GM18867 (cell line): ENCODE measurements around the gene STUB1.
A peak's percentile ranks its signal among the peaks of the same experiment; 100 is the strongest.

ENCODE experiments used
- ATAC-seq: cut with Tn5 transposase; IDR thresholded peaks from one replicate; pipeline ENCODE4 v1.9.1; 2021; ENCODE audit warnings: mild to moderate bottlenecking, moderate library complexity; ENCODE audit not compliant: unreplicated experiment

The STUB1 gene

GRCh38 chr16:722835-723633 lies 42.8 kb downstream of the STUB1 start:
- ATAC-seq, result no peak

DNA sequence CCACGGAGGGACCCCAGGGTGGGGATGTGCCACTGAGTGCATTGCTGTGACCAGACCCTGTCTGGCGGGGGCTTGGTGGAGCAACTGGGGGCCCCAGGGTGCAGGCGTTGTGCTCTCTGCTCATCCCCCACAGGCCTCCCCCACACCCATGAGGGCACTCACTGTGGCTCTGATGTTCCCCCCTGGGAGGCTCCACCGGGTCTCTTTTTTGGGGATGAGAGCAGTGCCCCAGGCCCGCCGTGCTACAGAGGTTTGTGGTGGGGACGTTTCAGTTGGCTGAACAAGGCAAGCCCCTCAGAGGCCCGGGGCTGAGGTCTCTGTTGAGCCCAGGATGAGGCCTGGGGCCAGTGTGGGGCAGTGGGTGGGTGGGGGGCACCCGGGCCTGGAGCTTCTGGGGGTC lies 43.5 kb downstream of the STUB1 start:
- no peak for ATAC-seq

- no peak for ATAC-seq
Observed at GRCh38 chr16:724188-725040, 44.2 kb downstream of the STUB1 start.

- ATAC-seq, result no peak
Observed at GRCh38 chr16:725041-725376, 44.8 kb downstream of the STUB1 start.

GRCh38 chr16:725463-726187 lies 45.4 kb downstream of the STUB1 start:
- ATAC-seq, result no peak

GRCh38 chr16:726188-726437 lies 45.9 kb downstream of the STUB1 start:
- no peak for ATAC-seq

- peak; percentile 40 for ATAC-seq
Observed at GRCh38 chr16:726438-727290, 46.5 kb downstream of the STUB1 start, which contains the start of the genes CCDC78 and HAGHL. TSS of gene CCDC78 (minus strand) at chr16:726443. CDS start at chr16:726367, 76 bp downstream. TSS of gene HAGHL (plus strand) at chr16:727106. CDS start at chr16:727510, 404 bp downstream.

GRCh38 chr16:727291-727977 lies 47.2 kb downstream of the STUB1 start:
- peak; percentile 10 for ATAC-seq

DNA sequence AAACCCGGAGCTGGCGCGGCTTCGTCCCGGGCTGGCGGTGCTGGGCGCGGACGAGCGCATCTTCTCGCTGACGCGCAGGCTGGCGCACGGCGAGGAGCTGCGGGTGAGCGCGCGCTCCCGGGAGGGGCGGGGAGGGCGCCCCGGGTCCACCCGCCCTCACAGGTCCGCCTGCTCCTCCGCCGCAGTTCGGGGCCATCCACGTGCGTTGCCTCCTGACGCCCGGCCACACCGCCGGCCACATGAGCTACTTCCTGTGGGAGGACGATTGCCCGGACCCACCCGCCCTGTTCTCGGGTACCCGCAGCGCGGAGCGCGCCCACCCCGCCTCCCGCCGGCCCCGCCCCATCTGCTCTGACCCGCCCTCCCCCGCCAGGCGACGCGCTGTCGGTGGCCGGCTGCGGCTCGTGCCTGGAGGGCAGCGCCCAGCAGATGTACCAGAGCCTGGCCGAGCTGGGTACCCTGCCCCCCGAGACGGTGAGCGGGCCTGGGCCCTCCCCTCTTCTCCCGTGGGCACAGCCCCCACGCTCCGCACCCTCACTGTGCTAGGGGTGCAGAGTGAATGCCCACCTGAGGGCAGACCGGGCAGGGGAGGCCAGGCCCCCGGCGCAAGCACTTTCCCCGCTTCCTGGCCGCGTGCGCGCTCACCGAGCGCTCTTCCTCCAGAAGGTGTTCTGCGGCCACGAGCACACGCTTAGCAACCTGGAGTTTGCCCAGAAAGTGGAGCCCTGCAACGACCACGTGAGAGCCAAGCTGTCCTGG lies 48.1 kb downstream of the STUB1 start:
- peak; percentile 35 for ATAC-seq

- no peak for ATAC-seq
Observed at GRCh38 chr16:728890-729744, 48.9 kb downstream of the STUB1 start.

DNA sequence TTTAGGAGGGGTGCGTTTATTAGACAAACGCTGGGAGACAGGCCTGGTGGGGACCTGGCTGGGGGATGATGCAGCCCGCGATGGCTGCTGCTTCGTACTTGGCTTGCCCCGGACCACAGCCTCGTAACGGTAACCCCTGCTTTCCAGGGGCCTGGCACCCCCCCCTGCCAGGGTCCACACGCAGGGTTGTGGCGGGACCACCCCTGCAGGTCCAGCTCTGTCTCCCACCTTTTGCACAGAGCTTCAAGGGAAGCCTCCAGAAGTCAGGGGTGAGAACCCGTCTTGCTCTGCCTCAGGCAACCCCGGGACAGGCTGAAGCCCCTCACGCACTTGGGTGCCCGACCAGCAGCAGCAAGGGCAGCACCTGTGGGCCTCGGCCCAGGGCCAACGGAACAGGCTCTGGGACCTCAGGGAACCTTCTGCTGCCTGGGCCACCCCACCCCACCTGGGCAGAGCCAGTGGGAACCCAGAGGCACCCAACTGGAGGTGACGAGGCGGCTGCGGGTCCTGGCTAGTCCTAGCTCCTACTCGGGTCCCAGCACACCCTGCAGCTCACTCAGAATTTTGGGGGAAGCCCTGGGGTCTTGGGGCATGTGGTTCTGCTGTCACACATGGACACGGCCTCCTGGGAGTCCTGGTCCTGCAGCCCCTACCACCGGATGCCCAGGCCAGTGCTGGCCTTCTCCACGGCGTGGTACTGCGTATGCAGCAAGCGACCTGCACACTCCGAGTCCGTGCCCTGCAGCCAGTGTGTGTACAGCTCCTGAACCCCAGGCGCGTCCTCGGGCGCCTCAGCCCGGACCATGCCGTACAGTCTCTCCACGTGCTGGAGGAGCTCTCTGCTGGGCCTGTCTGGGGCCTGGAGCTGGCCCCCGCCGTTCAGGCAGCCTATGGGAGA lies 49.8 kb downstream of the STUB1 start:
- no peak for ATAC-seq

- no peak for ATAC-seq
Observed at GRCh38 chr16:730666-731509, 50.7 kb downstream of the STUB1 start.

GRCh38 chr16:732332-732731 lies 52.1 kb downstream of the STUB1 start:
- no peak for ATAC-seq
